Measurements from ENCODE around the gene BRI3. TPM values are rescaled to one million over a fixed set of nuclear protein-coding genes. Genes with fewer than 3 reads are reported as not detected.

The BRI3 gene
- total RNA-seq, 2 experiments from 2014 or later: 35.0 to 35.5 TPM

- CTCF ChIA-PET: interaction anchor here (1.1 kb wide), 1 partner anchor 17 kb away, joined by 3 read pairs; no protein-coding TSS in a partner anchor
- Mint-ChIP-seq H3K9me3 (ENCODE audit: insufficient read depth) (no peaks in the 10 kb centered on the region), H3K4me3 (peak overlapping the region; percentile 74), H3K27me3 (ENCODE audit: low read depth) (no peaks in the 10 kb centered on the region), H3K27ac (peak overlapping the region; percentile 20), H3K36me3 (ENCODE audit: low read depth) (peaks cover 2% of the 10 kb centered on the region), H3K4me1 (ENCODE audit: low read depth) (peaks cover 24% of the 10 kb centered on the region)
- DNase-seq (no peak), ATAC-seq (no peak)
- POLR2A ChIA-PET: interaction anchor here (0.7 kb wide), 1 partner anchor 767 kb away, joined by 3 read pairs; no protein-coding TSS in a partner anchor
These were observed 1.8 kb downstream of the BRI3 start for GRCh38 chr7:98283127-98283886.

DNA sequence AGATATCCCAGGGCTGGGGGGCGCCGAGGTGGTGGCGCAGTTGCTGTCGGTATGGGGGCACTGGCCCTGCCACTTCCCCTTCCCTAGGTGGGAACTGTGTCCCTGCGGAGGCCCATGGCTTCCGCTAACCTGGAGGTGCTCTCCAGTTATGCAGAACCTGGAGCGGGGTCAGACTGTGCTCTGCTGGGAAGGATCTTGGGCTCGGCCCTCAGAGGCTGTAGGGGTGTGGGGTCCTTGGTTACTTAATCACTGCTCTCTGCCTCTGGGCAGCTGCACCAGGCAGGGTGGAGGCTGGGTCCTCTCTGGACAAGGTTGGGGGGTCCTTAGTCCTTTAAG is 2.4 kb downstream of the BRI3 start:
- ChIA-PET POLR2A (no interaction called here), CTCF (interaction anchor here (1.1 kb wide), 1 partner anchor 17 kb away, joined by 3 read pairs; no protein-coding TSS in a partner anchor)
- ATAC-seq (no peak), DNase-seq (no peak)
- Mint-ChIP-seq H3K4me3 (no peak overlapping the region), H3K4me1 (ENCODE audit: low read depth) (peaks cover 24% of the 10 kb centered on the region), H3K27me3 (ENCODE audit: low read depth) (no peaks in the 10 kb centered on the region), H3K27ac (no peak overlapping the region), H3K36me3 (ENCODE audit: low read depth) (peaks cover 2% of the 10 kb centered on the region), H3K9me3 (ENCODE audit: insufficient read depth) (no peaks in the 10 kb centered on the region)

DNA sequence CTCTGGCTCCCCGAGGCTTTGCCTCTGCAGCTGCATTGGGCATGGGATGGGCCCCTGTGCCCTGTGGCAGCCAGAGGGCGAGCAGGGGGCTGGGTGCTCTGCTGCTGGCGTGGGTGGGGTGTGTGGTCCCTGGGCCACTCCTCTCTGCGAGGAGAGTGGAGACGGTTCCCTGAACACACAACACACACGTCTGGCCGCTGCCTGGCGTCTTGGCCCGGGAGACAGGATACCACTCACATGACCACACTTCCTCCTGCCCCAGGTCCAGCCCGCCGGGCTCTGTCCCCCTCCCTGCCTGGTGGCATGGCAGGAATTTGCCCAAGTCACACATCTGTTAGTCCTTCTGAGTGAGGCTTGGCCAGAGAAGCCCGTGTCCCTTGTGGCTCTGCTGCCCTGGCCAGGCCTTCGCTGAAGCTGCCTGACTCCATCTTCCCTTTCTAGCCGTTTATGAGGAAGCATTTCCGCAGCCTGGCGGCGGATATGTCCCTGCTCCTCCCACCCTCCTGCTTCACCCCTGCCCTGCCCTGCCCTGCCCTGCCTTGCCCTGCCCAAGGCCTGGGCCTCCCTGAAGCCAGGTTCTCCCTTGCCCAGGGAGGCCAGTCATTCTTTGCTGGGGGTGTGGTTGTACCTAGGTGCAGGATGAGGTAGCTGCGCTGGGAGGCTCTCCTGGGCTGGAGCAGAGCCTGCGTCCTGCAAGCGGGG is 3.0 kb downstream of the BRI3 start:
- no peaks in the 10 kb centered on the region for H3K9me3 Mint-ChIP-seq (ENCODE audit: insufficient read depth)
- no peak overlapping the region for H3K27ac Mint-ChIP-seq
- CTCF ChIA-PET: no interaction called here
- peaks cover 2% of the 10 kb centered on the region for H3K36me3 Mint-ChIP-seq (ENCODE audit: low read depth)
- peaks cover 24% of the 10 kb centered on the region for H3K4me1 Mint-ChIP-seq (ENCODE audit: low read depth)
- DNase-seq (no peak), ATAC-seq (no peak)
- POLR2A ChIA-PET: no interaction called here
- no peak overlapping the region for H3K4me3 Mint-ChIP-seq
- H3K27me3 Mint-ChIP-seq (ENCODE audit: low read depth): no peaks in the 10 kb centered on the region

GRCh38 chr7:98285157-98286092 is 3.9 kb downstream of the BRI3 start:
- DNase-seq (no peak), ATAC-seq (no peak)
- Mint-ChIP-seq H3K4me3 (no peak overlapping the region), H3K27me3 (ENCODE audit: low read depth) (no peaks in the 10 kb centered on the region), H3K27ac (no peak overlapping the region), H3K36me3 (ENCODE audit: low read depth) (peaks cover 2% of the 10 kb centered on the region), H3K4me1 (ENCODE audit: low read depth) (peaks cover 21% of the 10 kb centered on the region), H3K9me3 (ENCODE audit: insufficient read depth) (no peaks in the 10 kb centered on the region)
- CTCF ChIA-PET: no interaction called here
- POLR2A ChIA-PET: interaction anchor here (0.6 kb wide), 1 partner anchor 246 kb away, joined by 4 read pairs; no protein-coding TSS in a partner anchor

DNA sequence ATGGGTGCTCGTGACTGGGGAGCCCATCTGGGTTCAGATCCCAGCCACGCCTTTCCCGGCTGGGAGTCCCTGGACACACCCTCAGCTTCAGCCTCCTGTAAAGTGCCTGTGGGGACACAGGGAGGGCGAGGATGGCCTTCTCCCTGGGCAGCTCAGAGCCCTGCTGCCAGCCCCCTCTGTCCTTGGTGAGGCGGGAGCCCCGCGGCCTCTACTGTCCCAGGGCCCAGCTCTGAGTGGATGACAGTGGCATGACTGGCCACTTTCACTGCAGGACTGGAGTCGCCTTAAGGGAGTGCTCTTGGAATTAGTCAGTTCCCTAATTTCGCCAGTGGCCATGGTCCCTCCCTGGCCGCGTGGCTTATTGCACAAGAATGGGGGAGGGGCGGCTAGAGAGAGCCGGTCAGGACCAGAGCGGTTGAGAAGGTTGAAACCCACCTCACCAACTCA is 4.6 kb downstream of the BRI3 start:
- Mint-ChIP-seq H3K27ac (no peak overlapping the region), H3K9me3 (ENCODE audit: insufficient read depth) (no peaks in the 10 kb centered on the region), H3K27me3 (ENCODE audit: low read depth) (no peaks in the 10 kb centered on the region), H3K36me3 (ENCODE audit: low read depth) (peaks cover 2% of the 10 kb centered on the region), H3K4me3 (no peak overlapping the region), H3K4me1 (ENCODE audit: low read depth) (peaks cover 18% of the 10 kb centered on the region)
- ChIA-PET CTCF (no interaction called here), POLR2A (interaction anchor here (0.6 kb wide), 1 partner anchor 247 kb away, joined by 4 read pairs; no protein-coding TSS in a partner anchor)
- ATAC-seq (no peak), DNase-seq (no peak)

DNA sequence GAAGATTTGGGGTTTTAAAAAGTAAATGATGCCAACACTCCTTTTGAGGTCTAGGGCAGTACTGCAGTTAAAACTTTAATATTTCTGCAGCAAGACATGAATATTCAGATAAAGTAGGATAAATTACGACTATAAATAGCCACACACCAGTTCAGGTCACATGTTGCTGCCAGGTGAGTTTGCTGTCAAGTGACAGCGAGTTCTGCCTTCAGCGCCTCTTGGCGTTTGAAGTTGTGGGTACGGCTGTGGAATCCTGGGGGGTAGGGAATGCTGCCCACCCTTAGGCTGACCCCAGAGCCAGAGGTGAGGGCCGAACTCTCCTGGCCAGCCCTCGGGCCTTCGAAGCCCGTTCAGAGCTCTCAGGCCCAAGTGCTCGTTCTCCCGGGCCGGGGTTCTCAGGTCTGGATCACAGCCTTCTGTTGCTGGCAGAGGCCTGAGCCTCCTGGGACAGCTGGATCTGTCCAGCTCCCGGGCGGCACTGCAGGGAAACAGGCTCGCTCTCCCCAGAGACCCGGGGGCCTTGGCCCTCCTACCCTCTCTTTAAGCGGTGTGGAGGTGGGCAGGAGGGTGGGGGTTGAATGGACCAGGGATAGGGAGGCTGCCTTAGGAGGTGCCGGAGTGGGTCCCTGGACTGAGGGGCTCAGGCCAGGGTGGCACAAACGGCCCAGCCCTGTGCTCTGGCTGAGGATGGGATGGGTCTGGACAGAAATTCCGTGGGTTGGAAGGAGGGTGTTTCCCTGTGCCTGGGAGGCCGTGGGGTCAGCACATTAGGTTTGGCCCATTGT is 5.4 kb downstream of the BRI3 start:
- Mint-ChIP-seq H3K4me1 (ENCODE audit: low read depth) (peaks cover 18% of the 10 kb centered on the region), H3K27me3 (ENCODE audit: low read depth) (no peaks in the 10 kb centered on the region), H3K9me3 (ENCODE audit: insufficient read depth) (no peaks in the 10 kb centered on the region), H3K4me3 (no peak overlapping the region), H3K36me3 (ENCODE audit: low read depth) (peaks cover 2% of the 10 kb centered on the region), H3K27ac (no peak overlapping the region)
- CTCF ChIA-PET: no interaction called here
- DNase-seq: no peak
- POLR2A ChIA-PET: no interaction called here
- ATAC-seq: no peak

DNA sequence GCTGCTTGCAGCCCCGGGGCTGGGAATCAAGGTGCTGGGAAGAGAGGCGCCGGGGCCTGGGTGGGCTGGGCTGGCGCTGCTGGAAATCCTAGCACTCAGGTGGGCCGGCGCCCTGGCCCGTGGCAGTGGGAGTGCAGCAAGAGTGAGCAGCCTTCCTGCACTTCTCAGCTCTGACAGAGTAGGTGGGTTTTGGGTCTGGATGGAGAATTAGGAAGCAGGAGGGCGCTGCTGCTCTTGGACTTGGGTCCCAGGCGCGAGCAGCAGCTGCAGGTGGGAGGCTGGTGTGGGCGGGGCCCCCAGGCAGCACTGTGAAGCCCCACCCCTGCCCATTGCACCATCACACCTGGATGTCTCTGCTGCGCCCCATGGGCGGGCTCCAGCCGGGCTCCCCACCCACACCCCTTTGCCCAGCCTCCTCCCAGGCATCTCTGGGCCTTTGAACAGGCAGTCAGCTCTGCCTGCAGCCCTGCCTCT is 6.0 kb downstream of the BRI3 start:
- Mint-ChIP-seq H3K4me1 (ENCODE audit: low read depth) (peaks cover 14% of the 10 kb centered on the region), H3K9me3 (ENCODE audit: insufficient read depth) (no peaks in the 10 kb centered on the region), H3K4me3 (no peak overlapping the region), H3K27me3 (ENCODE audit: low read depth) (no peaks in the 10 kb centered on the region), H3K27ac (no peak overlapping the region), H3K36me3 (ENCODE audit: low read depth) (peaks cover 2% of the 10 kb centered on the region)
- ATAC-seq (no peak), DNase-seq (no peak)
- CTCF ChIA-PET: no interaction called here
- POLR2A ChIA-PET: no interaction called here

- ChIA-PET POLR2A (no interaction called here), CTCF (no interaction called here)
- Mint-ChIP-seq H3K27me3 (ENCODE audit: low read depth) (no peaks in the 10 kb centered on the region), H3K4me1 (ENCODE audit: low read depth) (peaks cover 7% of the 10 kb centered on the region), H3K36me3 (ENCODE audit: low read depth) (no peaks in the 10 kb centered on the region), H3K9me3 (ENCODE audit: insufficient read depth) (no peaks in the 10 kb centered on the region), H3K27ac (peak overlapping the region; percentile 15), H3K4me3 (no peak overlapping the region)
- DNase-seq: no peak
- no peak for ATAC-seq
These were observed 6.8 kb downstream of the BRI3 start for GRCh38 chr7:98288064-98288823.

GRCh38 chr7:98289333-98289875 is 7.9 kb downstream of the BRI3 start:
- POLR2A ChIA-PET: interaction anchor here (0.6 kb wide), 1 partner anchor 17 kb away, joined by 3 read pairs; no protein-coding TSS in a partner anchor
- Mint-ChIP-seq H3K27ac (no peak overlapping the region), H3K4me1 (ENCODE audit: low read depth) (peaks cover 4% of the 10 kb centered on the region), H3K27me3 (ENCODE audit: low read depth) (no peaks in the 10 kb centered on the region), H3K36me3 (ENCODE audit: low read depth) (no peaks in the 10 kb centered on the region), H3K9me3 (ENCODE audit: insufficient read depth) (no peaks in the 10 kb centered on the region), H3K4me3 (no peak overlapping the region)
- DNase-seq: no peak
- CTCF ChIA-PET: no interaction called here
- ATAC-seq: no peak

- DNase-seq: no peak
- Mint-ChIP-seq H3K27me3 (ENCODE audit: low read depth) (no peaks in the 10 kb centered on the region), H3K36me3 (ENCODE audit: low read depth) (no peaks in the 10 kb centered on the region), H3K9me3 (ENCODE audit: insufficient read depth) (no peaks in the 10 kb centered on the region), H3K4me1 (ENCODE audit: low read depth) (no peaks in the 10 kb centered on the region), H3K27ac (no peak overlapping the region), H3K4me3 (no peak overlapping the region)
- no peak for ATAC-seq
- ChIA-PET CTCF (no interaction called here), POLR2A (no interaction called here)
These were observed 10.2 kb downstream of the BRI3 start for GRCh38 chr7:98291717-98292116.
